Activated T-helper 1 cell treated with anti-CD3 and anti-CD28 coated beads, Interleukin-12 subunit alpha, Interleukin-12 subunit beta, Interleukin-2, Interleukin-4 antibody, amounts not matched to agents 30 ng/mL and 10 ng/mL and 1 ng/mL, durations not matched to agents 14 hours and 24 hours and 36 hours (primary cell): Measurements from ENCODE around the gene SNTG2. TPM values are rescaled to one million over a fixed set of nuclear protein-coding genes. Genes with fewer than 3 reads are reported as not detected.

Experiments used
- DNase-seq: peaks from one replicate; pipeline ENCODE4 v3.0.0; 2021; ENCODE audit warnings: low spot score
- H3K27ac Mint-ChIP-seq: one replicate; pipeline ENCODE4 v1.8.0; 2021; ENCODE audit warnings: mild to moderate bottlenecking, mixed read lengths
- H3K27me3 Mint-ChIP-seq: one replicate; pipeline ENCODE4 v1.8.0; 2022; ENCODE audit warnings: mild to moderate bottlenecking, moderate library complexity, mixed read lengths; ENCODE audit not compliant: insufficient read depth
- H3K36me3 Mint-ChIP-seq: one replicate; pipeline ENCODE4 v1.8.0; 2021; ENCODE audit warnings: low read depth, mixed read lengths
- H3K4me1 Mint-ChIP-seq: one replicate; pipeline ENCODE4 v1.8.0; 2021; ENCODE audit warnings: low read depth, mixed read lengths
- H3K4me3 Mint-ChIP-seq: one replicate; pipeline ENCODE4 v1.8.0; 2021; ENCODE audit warnings: mild to moderate bottlenecking, moderate library complexity, mixed read lengths
- H3K9me3 Mint-ChIP-seq: one replicate; pipeline ENCODE4 v1.8.0; 2021; ENCODE audit warnings: mixed read lengths
- intact Hi-C: fragments of 100-400 bp; cut with micrococcal nuclease; formaldehyde crosslinking; loops from one replicate; pipeline ENCODE4 v1.15.1; 2024
- total RNA-seq: library from RNA; stranded (reverse); gene quantifications from 2 replicates; pipeline ENCODE4 v1.2.3, GENCODE V29; 2022

SNTG2 gene
- total RNA-seq, 1 donor from 2014 or later: not detected

GRCh38 chr2:1277634-1278033 lies 327.0 kb downstream of the SNTG2 start:
- DNase-seq: no peak
- intact Hi-C loops: no loop called here
- Mint-ChIP-seq H3K27ac (no peak overlapping the region), H3K4me1 (no peaks in the 10 kb centered on the region), H3K36me3 (no peaks in the 10 kb centered on the region), H3K27me3 (no peaks in the 10 kb centered on the region), H3K4me3 (no peak overlapping the region), H3K9me3 (no peaks in the 10 kb centered on the region)

DNA sequence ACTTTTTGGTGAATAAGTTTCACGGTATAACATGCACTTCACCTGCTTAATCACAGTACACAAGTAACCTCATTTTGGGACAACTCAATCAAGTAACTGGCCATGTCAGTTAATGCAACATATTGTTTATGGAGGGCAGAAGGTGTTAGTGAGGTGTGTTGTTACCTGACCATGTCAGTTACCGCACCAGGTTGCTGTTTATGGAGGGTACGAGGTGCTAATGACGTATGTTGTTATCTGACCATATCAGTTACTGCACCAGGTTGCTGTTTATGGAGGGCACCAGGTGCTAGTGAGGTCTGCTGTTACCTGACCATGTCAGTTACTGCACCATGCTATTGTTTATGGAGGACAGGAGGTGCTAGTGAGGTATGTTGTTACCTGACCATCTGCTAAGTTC lies 327.5 kb downstream of the SNTG2 start:
- Mint-ChIP-seq H3K9me3 (no peaks in the 10 kb centered on the region), H3K27me3 (no peaks in the 10 kb centered on the region), H3K27ac (no peak overlapping the region), H3K36me3 (no peaks in the 10 kb centered on the region), H3K4me3 (no peak overlapping the region), H3K4me1 (no peaks in the 10 kb centered on the region)
- no peak for DNase-seq
- intact Hi-C loops: no loop called here

DNA sequence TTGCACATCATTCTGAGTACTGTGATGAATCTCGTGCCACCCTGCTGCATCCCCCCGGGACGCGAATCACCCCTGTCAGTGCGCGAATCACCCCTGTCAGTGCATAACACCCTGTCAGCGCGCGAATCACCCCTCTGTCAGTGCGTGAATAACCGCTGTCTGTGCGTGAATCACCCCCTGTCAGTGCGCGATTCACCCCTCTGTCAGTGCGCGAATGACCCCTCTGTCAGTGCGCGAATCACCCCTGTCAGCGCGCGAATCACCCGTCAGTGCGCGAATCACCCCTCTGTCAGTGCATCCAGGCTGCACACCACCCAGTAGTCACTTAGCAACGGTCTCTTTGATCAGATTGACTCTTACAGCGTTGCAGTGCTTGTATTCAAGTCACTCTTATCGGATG lies 328.2 kb downstream of the SNTG2 start:
- H3K36me3 Mint-ChIP-seq: no peaks in the 10 kb centered on the region
- H3K9me3 Mint-ChIP-seq: no peaks in the 10 kb centered on the region
- H3K27me3 Mint-ChIP-seq: no peaks in the 10 kb centered on the region
- intact Hi-C loops: no loop called here
- no peaks in the 10 kb centered on the region for H3K4me1 Mint-ChIP-seq
- no peak overlapping the region for H3K27ac Mint-ChIP-seq
- no peak for DNase-seq
- H3K4me3 Mint-ChIP-seq: no peak overlapping the region

GRCh38 chr2:1282552-1282951 lies 331.9 kb downstream of the SNTG2 start:
- no peak overlapping the region for H3K27ac Mint-ChIP-seq
- intact Hi-C loops: no loop called here

DNA sequence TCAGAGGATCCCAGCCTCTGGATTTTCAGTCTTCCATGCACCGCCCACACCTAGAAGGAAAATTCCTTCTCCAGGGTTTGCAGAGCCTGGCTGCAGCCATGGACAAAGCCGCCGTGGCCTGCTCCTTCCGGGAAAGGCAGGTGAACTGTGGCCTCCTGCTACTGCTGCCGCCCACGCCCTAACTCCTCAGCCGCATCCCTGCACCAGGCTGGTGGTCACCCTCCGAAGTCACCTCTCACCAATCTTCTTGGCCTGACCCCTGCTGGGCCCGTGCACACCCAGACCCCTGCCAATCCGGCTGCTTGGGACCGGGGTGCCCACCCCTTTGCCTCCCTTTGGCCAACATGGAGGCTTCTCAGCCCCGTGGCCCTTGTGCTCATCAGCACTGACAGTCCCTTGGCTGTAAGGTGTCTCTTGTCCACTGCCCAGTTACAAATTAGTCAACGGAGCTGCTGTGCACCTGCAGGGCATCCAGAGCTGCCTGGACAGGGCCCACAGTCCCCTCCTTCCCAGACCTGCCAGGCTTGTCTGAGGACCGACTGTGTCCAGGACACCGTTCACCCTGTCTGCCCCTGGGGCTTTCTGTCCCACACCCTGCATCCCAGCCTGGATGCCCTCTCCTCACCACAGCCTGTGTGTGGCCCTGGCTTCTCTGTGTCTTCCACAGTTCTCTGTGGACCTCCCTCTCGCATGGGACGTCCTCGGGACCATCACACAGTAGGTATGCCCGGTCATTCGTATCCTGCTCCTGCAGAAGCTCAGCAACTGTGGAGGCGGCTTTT lies 332.6 kb downstream of the SNTG2 start:
- intact Hi-C loops: no loop called here
- no peak overlapping the region for H3K27ac Mint-ChIP-seq
- no peak overlapping the region for H3K4me3 Mint-ChIP-seq
- H3K4me1 Mint-ChIP-seq: no peaks in the 10 kb centered on the region
- H3K27me3 Mint-ChIP-seq: no peaks in the 10 kb centered on the region
- H3K9me3 Mint-ChIP-seq: no peaks in the 10 kb centered on the region
- no peak for DNase-seq
- H3K36me3 Mint-ChIP-seq: no peaks in the 10 kb centered on the region

More at GRCh38 chr2:1282552-1282951, 331.9 kb downstream of the SNTG2 start:
- Mint-ChIP-seq H3K4me1 (no peaks in the 10 kb centered on the region), H3K9me3 (no peaks in the 10 kb centered on the region), H3K27me3 (no peaks in the 10 kb centered on the region), H3K4me3 (no peak overlapping the region), H3K36me3 (no peaks in the 10 kb centered on the region)
- no peak for DNase-seq

DNA sequence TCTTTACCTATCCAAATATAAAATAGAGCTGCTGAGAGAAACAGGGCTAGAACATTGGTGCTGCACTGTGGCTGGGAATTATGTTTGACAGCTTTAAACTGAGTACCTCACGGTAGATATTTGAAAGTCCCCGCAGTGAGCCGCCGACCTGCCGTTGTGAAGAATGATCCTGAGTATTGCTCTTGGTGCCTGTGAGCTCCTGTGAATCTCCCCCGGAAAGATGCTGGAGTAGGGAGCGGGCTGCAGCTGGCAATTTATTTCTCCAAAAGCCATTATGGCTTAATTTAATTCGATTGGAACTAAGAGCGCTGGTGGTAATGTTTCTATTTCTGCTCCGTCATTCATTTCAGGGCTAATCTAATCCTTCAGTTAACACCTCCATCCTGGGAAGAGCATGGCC lies 333.2 kb downstream of the SNTG2 start:
- intact Hi-C loops: no loop called here
- H3K36me3 Mint-ChIP-seq: no peaks in the 10 kb centered on the region
- no peak overlapping the region for H3K27ac Mint-ChIP-seq
- H3K4me3 Mint-ChIP-seq: no peak overlapping the region
- no peaks in the 10 kb centered on the region for H3K27me3 Mint-ChIP-seq
- DNase-seq: no peak
- no peaks in the 10 kb centered on the region for H3K4me1 Mint-ChIP-seq
- H3K9me3 Mint-ChIP-seq: no peaks in the 10 kb centered on the region

- Mint-ChIP-seq H3K4me3 (no peak overlapping the region), H3K27me3 (peaks cover 2% of the 10 kb centered on the region), H3K4me1 (no peaks in the 10 kb centered on the region), H3K9me3 (no peaks in the 10 kb centered on the region), H3K27ac (no peak overlapping the region), H3K36me3 (no peaks in the 10 kb centered on the region)
- intact Hi-C loops: no loop called here
- DNase-seq: no peak
Observed at GRCh38 chr2:1286929-1287328, 336.3 kb downstream of the SNTG2 start.

GRCh38 chr2:1287427-1287826 lies 336.8 kb downstream of the SNTG2 start:
- no peak overlapping the region for H3K27ac Mint-ChIP-seq
- no peaks in the 10 kb centered on the region for H3K4me1 Mint-ChIP-seq
- DNase-seq: no peak
- intact Hi-C loops: no loop called here
- no peaks in the 10 kb centered on the region for H3K9me3 Mint-ChIP-seq
- H3K27me3 Mint-ChIP-seq: peaks cover 2% of the 10 kb centered on the region
- H3K36me3 Mint-ChIP-seq: no peaks in the 10 kb centered on the region
- no peak overlapping the region for H3K4me3 Mint-ChIP-seq

GRCh38 chr2:1294900-1295299 lies 344.3 kb downstream of the SNTG2 start:
- no peak overlapping the region for H3K4me3 Mint-ChIP-seq
- H3K27me3 Mint-ChIP-seq: peaks cover 3% of the 10 kb centered on the region
- no peak for DNase-seq
- H3K9me3 Mint-ChIP-seq: no peaks in the 10 kb centered on the region
- H3K4me1 Mint-ChIP-seq: no peaks in the 10 kb centered on the region
- intact Hi-C loops: no loop called here
- H3K36me3 Mint-ChIP-seq: no peaks in the 10 kb centered on the region
- H3K27ac Mint-ChIP-seq: no peak overlapping the region

DNA sequence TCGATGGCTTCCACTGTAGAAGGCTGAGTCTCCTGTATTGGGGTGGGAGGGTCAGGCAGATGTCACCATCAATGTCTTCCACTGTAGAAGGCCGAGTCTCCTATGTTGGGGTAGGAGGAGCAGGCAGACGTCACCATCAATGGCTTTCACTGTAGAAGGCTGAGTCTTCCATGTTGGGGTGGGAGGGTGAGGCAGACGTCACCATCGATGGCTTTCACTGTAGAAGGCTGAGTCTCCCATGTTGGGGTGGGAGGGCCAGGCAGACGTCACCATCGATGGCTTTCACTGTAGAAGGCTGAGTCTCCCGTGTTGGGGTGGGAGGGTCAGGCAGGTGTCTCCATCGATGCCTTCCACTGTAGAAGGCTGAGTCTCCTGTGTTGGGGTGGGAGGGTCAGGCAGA lies 345.1 kb downstream of the SNTG2 start:
- Mint-ChIP-seq H3K4me1 (no peaks in the 10 kb centered on the region), H3K36me3 (no peaks in the 10 kb centered on the region), H3K4me3 (no peak overlapping the region), H3K27me3 (peaks cover 3% of the 10 kb centered on the region), H3K9me3 (no peaks in the 10 kb centered on the region), H3K27ac (no peak overlapping the region)
- no peak for DNase-seq
- intact Hi-C loops: no loop called here

DNA sequence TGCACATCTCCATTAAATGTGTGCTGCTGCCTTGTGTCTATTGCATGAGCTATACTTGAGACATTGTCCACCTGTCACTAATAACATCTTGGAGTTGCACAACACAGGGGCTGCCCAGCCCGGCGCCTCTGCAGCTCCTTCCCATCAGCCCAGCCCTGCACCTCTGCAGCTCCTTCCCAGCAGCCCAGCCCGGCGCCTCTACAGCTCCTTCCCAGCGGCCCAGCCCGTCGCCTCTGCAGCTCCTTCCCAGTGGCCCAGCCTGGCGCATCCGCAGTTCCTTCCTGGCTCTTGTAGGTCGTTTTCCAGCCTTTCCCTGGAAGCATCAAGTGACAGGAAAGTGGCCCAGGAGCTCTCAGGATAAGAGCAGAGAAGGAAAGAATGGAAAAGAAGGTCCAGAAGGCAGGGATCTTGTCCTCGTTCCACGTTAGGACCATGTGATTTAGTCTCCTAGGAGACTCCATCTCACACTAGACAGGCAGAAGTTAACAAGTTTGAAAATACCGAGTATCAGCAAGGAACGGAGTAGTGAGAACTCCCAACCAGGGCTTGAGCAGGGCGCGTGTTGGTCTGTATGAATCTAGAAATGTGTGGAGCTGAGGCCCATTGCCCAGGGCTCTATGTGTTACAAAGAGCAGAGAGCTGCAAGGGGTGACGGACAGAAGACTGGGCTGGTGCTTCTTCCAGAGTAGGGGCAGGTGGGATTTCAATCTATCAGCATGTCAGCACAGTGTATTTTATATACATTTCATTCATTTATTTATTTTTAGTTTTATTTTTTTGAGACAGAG lies 346.9 kb downstream of the SNTG2 start:
- no peaks in the 10 kb centered on the region for H3K4me1 Mint-ChIP-seq
- H3K27me3 Mint-ChIP-seq: peaks cover 3% of the 10 kb centered on the region
- H3K9me3 Mint-ChIP-seq: no peaks in the 10 kb centered on the region
- H3K27ac Mint-ChIP-seq: no peak overlapping the region
- DNase-seq: no peak
- no peak overlapping the region for H3K4me3 Mint-ChIP-seq
- no peaks in the 10 kb centered on the region for H3K36me3 Mint-ChIP-seq
- intact Hi-C loops: no loop called here

DNA sequence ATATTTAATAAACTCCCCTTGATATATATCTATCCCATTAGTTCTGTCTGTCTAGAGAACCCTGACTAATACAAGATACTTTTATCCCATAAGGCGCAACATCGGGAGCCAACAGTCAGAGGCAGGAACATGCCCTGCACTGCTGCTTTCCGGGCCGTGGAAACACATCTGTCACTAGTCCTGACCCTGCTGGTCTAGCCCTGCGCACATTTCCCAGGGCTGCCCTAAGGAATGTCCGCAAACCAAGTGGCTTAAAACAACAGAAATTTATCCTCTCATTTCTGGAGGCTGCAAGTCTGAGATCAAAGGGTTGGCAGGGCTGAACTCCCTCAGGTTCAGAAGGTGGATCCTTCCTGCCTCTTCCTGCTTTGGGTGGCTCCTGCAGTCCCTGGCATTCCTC lies 348.4 kb downstream of the SNTG2 start:
- Mint-ChIP-seq H3K9me3 (no peaks in the 10 kb centered on the region), H3K27me3 (peaks cover 3% of the 10 kb centered on the region), H3K4me3 (no peak overlapping the region), H3K27ac (no peak overlapping the region), H3K4me1 (no peaks in the 10 kb centered on the region), H3K36me3 (no peaks in the 10 kb centered on the region)
- no peak for DNase-seq
- intact Hi-C loops: no loop called here

DNA sequence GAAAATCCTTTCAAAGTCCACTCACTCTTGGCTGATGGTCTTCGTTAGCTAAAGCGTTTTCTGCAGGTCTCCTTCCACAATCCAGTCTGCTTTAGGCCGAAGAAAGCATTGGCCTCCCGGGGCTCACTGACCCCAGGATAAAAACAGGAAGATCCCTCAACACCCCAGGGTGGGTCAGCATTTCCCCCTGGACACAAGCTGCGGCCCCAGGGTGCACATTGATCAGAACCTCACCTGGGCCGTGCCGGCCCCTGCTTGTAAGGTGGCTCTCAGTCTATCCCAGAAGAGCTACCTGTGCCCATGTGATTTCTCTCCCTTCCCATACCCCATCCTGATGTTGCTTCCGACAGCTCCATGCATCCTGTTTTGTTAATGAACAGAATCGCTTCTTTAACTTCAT lies 349.6 kb downstream of the SNTG2 start:
- Mint-ChIP-seq H3K27ac (no peak overlapping the region), H3K9me3 (no peaks in the 10 kb centered on the region), H3K27me3 (peaks cover 3% of the 10 kb centered on the region), H3K4me1 (no peaks in the 10 kb centered on the region), H3K4me3 (no peak overlapping the region), H3K36me3 (no peaks in the 10 kb centered on the region)
- intact Hi-C loops: no loop called here
- no peak for DNase-seq
